Activated naive CD8-positive, alpha-beta T cell treated with anti-CD3 and anti-CD28 coated beads for 36 hours (primary cell): ENCODE measurements around the gene SPRY2. TPM values are rescaled to one million over a fixed set of nuclear protein-coding genes. Genes with fewer than 3 reads are reported as not detected.
"Not testable (repeated sequence)": the region's sequence is repeated elsewhere in the genome, so short reads cannot be mapped to it uniquely, and the experiment has no call there.

Experiments used
- DNase-seq: peaks from one replicate; pipeline ENCODE4 v3.0.0; 2021
- H3K27ac Mint-ChIP-seq: one replicate; pipeline ENCODE4 v1.8.0; 2022; ENCODE audit warnings: mild to moderate bottlenecking, moderate library complexity, mixed read lengths
- H3K27me3 Mint-ChIP-seq: one replicate; pipeline ENCODE4 v1.8.0; 2022; ENCODE audit warnings: mild to moderate bottlenecking, mixed read lengths
- H3K36me3 Mint-ChIP-seq: one replicate; pipeline ENCODE4 v1.8.0; 2021; ENCODE audit warnings: mild to moderate bottlenecking, mixed read lengths
- H3K4me1 Mint-ChIP-seq: one replicate; pipeline ENCODE4 v1.8.0; 2021; ENCODE audit warnings: mixed read lengths
- H3K4me3 Mint-ChIP-seq: one replicate; pipeline ENCODE4 v1.8.0; 2022; ENCODE audit warnings: mild to moderate bottlenecking, moderate library complexity, mixed read lengths
- H3K9me3 Mint-ChIP-seq: one replicate; pipeline ENCODE4 v1.8.0; 2022; ENCODE audit warnings: mixed read lengths
- total RNA-seq, 2 experiments: library from RNA; stranded (reverse); gene quantifications; one replicate each; pipeline ENCODE4 v1.2.3, GENCODE V29; 2021

SPRY2 gene
- total RNA-seq, 2 experiments from 2014 or later, result 0.33 to 0.44 TPM

GRCh38 chr13:80362481-80362880 is 21.6 kb upstream of the SPRY2 start:
- Mint-ChIP-seq H3K9me3 (no peaks in the 10 kb centered on the region), H3K36me3 (no peaks in the 10 kb centered on the region), H3K4me1 (no peaks in the 10 kb centered on the region), H3K4me3 (no peak overlapping the region), H3K27ac (no peak overlapping the region), H3K27me3 (peaks cover 7% of the 10 kb centered on the region)
- no peak for DNase-seq

DNA sequence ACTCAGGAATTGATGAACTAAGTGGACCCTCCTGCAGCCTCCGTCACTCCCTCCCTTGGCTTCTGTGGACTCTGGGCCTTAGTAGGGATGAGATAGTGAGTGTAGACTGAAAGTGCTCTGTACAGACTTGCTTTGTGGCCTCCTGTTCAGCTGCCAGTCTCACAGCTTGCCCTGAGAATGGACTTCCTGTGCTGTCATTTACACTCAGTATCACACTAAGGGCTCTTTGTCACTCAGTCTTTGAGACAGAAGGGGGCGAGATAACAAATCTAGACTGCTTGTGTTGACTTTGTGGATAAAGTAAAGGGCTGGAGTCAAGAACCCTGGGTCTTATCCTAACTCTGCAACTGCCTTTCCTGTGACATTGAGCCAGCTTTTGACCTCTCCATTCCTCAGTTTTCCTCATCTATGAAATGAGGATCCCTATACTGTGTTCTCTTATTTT is 21.0 kb upstream of the SPRY2 start:
- no peak overlapping the region for H3K4me3 Mint-ChIP-seq
- H3K27me3 Mint-ChIP-seq, result peaks cover 7% of the 10 kb centered on the region
- DNase-seq, result no peak
- no peaks in the 10 kb centered on the region for H3K9me3 Mint-ChIP-seq
- H3K4me1 Mint-ChIP-seq, result no peaks in the 10 kb centered on the region
- H3K36me3 Mint-ChIP-seq, result no peaks in the 10 kb centered on the region
- H3K27ac Mint-ChIP-seq, result no peak overlapping the region

DNA sequence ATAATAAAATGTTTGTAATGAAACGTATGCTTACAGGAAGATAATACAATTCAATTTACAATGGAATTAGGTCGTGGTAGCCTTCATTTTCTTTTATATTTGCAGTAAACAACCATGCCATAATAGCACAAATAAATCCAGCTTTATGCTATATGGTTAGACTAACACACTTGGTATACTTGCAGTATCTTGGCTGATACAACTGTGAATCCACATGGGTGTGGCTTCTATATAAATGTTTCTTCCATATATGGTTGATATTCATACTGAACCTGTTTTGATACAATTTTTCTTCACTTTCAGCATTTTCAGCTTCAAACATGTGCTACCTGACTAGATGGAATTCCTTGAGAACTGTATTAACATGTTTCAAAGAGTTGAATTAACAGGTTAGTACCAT is 20.4 kb upstream of the SPRY2 start:
- Mint-ChIP-seq H3K9me3 (no peaks in the 10 kb centered on the region), H3K27ac (no peak overlapping the region), H3K36me3 (no peaks in the 10 kb centered on the region), H3K4me1 (no peaks in the 10 kb centered on the region), H3K4me3 (no peak overlapping the region), H3K27me3 (peaks cover 7% of the 10 kb centered on the region)
- no peak for DNase-seq

DNA sequence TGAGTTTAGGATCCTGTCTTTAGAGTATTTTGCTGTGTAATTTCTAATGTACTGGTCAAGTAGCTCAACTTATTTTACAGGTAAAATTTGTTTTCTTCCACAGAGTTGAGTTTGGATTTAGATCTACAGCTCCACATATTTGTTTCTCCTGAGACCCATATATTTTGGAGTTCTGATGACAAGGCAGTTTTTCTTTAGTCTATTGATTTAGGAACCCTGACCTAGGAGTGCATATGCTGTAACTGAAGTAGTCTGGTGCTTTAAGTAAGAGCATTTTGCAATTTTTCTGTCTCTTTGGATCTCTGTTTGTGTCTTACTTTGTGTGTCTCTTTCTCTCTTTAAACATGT is 19.5 kb upstream of the SPRY2 start:
- no peak overlapping the region for H3K4me3 Mint-ChIP-seq
- DNase-seq, result no peak
- H3K4me1 Mint-ChIP-seq, result no peaks in the 10 kb centered on the region
- H3K27ac Mint-ChIP-seq, result no peak overlapping the region
- no peaks in the 10 kb centered on the region for H3K9me3 Mint-ChIP-seq
- no peaks in the 10 kb centered on the region for H3K36me3 Mint-ChIP-seq
- H3K27me3 Mint-ChIP-seq, result peaks cover 7% of the 10 kb centered on the region

- H3K4me1 Mint-ChIP-seq, result no peaks in the 10 kb centered on the region
- H3K27ac Mint-ChIP-seq, result no peak overlapping the region
- DNase-seq, result no peak
- H3K27me3 Mint-ChIP-seq, result peaks cover 7% of the 10 kb centered on the region
- no peaks in the 10 kb centered on the region for H3K9me3 Mint-ChIP-seq
- H3K4me3 Mint-ChIP-seq, result no peak overlapping the region
- H3K36me3 Mint-ChIP-seq, result no peaks in the 10 kb centered on the region
These were observed 19.0 kb upstream of the SPRY2 start for GRCh38 chr13:80359778-80360452.

- H3K4me1 Mint-ChIP-seq, result no peaks in the 10 kb centered on the region
- no peaks in the 10 kb centered on the region for H3K36me3 Mint-ChIP-seq
- H3K9me3 Mint-ChIP-seq, result no peaks in the 10 kb centered on the region
- H3K4me3 Mint-ChIP-seq, result no peak overlapping the region
- DNase-seq, result no peak
- no peak overlapping the region for H3K27ac Mint-ChIP-seq
- peaks cover 7% of the 10 kb centered on the region for H3K27me3 Mint-ChIP-seq
These were observed 18.5 kb upstream of the SPRY2 start for GRCh38 chr13:80359414-80359777.

- H3K27ac Mint-ChIP-seq, DNase-seq, H3K4me1 Mint-ChIP-seq, H3K9me3 Mint-ChIP-seq, H3K4me3 Mint-ChIP-seq, H3K36me3 Mint-ChIP-seq: not testable (repeated sequence)
- H3K27me3 Mint-ChIP-seq, result peaks cover 13% of the 10 kb centered on the region
These were observed 14.7 kb upstream of the SPRY2 start for GRCh38 chr13:80355496-80356094.

DNA sequence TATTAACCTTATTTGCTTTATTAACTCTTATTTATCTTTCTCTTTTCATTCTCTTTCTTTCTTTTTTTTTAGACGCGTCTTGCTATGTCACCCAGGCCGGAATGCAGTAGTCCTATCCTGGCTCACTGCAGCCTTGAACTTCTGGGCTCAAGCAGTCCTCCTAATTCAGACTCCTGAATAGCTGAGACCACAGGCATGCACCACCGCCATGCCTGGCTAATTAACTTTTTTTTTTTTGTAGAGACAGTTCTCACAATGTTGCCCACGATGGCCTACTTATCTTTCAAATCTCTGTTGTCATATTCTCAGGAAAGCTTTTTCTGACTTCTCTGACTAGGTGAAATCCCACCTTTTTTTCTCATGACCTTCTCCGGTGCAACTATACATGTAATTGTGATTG is 7.8 kb upstream of the SPRY2 start:
- H3K27ac Mint-ChIP-seq, result no peak overlapping the region
- H3K4me1 Mint-ChIP-seq, result no peaks in the 10 kb centered on the region
- no peak overlapping the region for H3K4me3 Mint-ChIP-seq
- DNase-seq, result no peak
- H3K27me3 Mint-ChIP-seq, result peaks cover 54% of the 10 kb centered on the region
- no peaks in the 10 kb centered on the region for H3K36me3 Mint-ChIP-seq
- H3K9me3 Mint-ChIP-seq, result peaks cover 4% of the 10 kb centered on the region

DNA sequence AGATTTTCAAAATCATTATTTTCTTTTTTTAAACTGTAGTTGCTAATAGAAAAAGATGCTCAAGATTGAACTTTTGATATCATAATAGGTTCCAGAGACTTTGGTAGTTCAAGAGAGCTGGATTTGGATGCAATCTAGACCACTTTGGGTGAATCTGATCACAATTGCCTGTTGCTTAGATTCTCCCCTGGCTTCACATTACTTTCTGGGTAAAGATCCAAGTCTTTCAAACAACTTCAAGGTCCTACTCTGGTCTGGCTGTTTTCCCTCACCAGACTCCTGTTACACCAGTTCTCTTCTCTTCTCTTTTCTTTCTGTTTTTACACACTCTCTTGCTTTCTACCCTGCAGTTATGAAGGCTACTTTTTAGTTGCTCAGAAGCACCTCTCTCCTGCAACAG is 7.4 kb upstream of the SPRY2 start:
- Mint-ChIP-seq H3K27ac (no peak overlapping the region), H3K4me3 (no peak overlapping the region), H3K36me3 (no peaks in the 10 kb centered on the region), H3K4me1 (peaks cover 2% of the 10 kb centered on the region), H3K27me3 (peaks cover 59% of the 10 kb centered on the region), H3K9me3 (peaks cover 4% of the 10 kb centered on the region)
- no peak for DNase-seq

GRCh38 chr13:80345771-80346510 is 5.0 kb upstream of the SPRY2 start:
- H3K27me3 Mint-ChIP-seq, result peaks cover 66% of the 10 kb centered on the region
- DNase-seq, result no peak
- peaks cover 9% of the 10 kb centered on the region for H3K4me1 Mint-ChIP-seq
- H3K4me3 Mint-ChIP-seq, result no peak overlapping the region
- H3K9me3 Mint-ChIP-seq, result no peaks in the 10 kb centered on the region
- H3K36me3 Mint-ChIP-seq, result no peaks in the 10 kb centered on the region
- no peak overlapping the region for H3K27ac Mint-ChIP-seq

GRCh38 chr13:80344032-80344431 is 3.1 kb upstream of the SPRY2 start:
- H3K27ac Mint-ChIP-seq, DNase-seq, H3K36me3 Mint-ChIP-seq, H3K4me3 Mint-ChIP-seq, H3K9me3 Mint-ChIP-seq: not testable (repeated sequence)
- Mint-ChIP-seq H3K4me1 (peaks cover 12% of the 10 kb centered on the region), H3K27me3 (peaks cover 68% of the 10 kb centered on the region)

DNA sequence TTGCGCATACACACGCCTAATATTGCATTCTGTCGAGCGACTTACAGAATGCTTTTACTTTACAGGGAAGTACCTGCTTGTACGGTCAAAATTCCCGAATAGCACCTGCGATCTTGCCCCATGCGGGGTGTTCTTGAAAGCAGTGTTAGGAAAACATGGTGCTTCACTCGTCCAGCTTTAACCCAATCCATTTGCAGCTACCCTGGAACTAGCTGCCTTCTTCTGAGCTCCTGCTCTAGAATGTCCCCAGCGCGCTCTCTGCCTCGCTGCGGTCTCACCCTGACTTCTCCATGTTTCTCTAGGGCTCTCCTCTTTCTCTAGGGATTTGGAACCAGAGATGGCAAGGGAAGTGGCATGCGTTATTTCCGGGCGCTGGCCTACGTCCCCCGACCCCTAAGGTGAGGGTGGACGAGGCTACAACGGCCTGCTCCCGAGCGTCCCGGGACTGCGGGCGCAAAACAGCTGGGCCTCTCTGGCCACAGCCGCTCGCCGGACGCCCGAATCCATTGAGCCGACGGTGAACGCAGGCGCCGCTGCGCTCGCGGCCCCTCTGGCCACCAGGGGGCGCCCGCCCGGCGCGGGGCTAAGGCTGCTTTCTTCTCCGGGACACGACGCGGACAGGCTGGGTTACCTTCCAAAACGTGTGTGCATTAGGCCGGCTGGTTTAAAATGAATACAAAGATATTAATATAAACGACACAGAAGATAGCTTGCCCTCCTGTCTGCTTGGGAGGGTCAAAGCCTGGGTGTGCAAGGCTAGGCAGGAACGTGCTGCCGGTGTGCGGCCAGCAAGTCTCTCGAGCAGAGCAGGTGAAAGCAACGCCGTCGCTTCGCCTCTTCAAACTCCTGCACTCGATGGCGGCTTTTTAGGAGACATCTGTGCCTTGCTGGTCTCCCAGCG is 1.8 kb upstream of the SPRY2 start:
- no peak overlapping the region for H3K27ac Mint-ChIP-seq

DNA sequence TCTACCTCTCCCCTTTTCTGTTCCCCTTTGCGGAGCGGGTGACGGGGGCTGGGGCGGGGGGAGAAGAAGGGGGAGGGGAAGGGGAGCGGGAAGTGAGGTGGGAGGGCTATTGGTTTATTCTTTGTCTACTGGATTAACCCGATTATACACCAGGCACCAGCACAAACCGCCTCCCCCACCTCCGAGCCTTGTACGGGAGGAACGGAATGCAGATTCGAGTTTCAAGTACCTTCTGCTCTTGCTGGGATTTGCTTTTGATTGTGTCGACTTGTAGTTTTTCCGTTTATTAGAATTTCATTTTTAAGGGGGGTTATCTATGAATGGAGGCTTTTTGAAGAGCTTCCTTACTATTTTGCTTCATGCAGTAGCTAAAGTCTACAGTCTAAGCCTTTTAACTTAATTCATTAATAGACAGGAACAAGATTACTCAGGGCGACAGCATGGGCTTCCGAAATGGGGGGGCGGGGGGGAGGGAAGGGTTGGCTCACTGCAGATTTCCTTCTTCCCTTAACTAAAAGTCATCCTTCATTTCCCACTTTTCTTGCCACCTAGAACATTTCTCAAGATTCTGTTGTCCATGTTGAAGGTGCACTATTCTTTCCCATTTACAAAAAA is 937 bp upstream of the SPRY2 start:
- peak overlapping the region; percentile 52 for H3K4me3 Mint-ChIP-seq
- H3K27ac Mint-ChIP-seq, result no peak overlapping the region
- peaks cover 57% of the 10 kb centered on the region for H3K27me3 Mint-ChIP-seq
- no peaks in the 10 kb centered on the region for H3K36me3 Mint-ChIP-seq
- peaks cover 12% of the 10 kb centered on the region for H3K4me1 Mint-ChIP-seq
- no peaks in the 10 kb centered on the region for H3K9me3 Mint-ChIP-seq
- DNase-seq, result no peak

More for the DNA sequence above, 1.8 kb upstream of the SPRY2 start:
- H3K9me3 Mint-ChIP-seq, result no peaks in the 10 kb centered on the region
- peaks cover 12% of the 10 kb centered on the region for H3K4me1 Mint-ChIP-seq
- peaks cover 57% of the 10 kb centered on the region for H3K27me3 Mint-ChIP-seq
- H3K36me3 Mint-ChIP-seq, result no peaks in the 10 kb centered on the region
- peak overlapping the region; percentile 61 for H3K4me3 Mint-ChIP-seq
- peak; percentile 76 for DNase-seq

GRCh38 chr13:80340651-80341100 is 250 bp downstream of the SPRY2 start:
- Mint-ChIP-seq H3K36me3 (no peaks in the 10 kb centered on the region), H3K27ac (no peak overlapping the region), H3K4me3 (no peak overlapping the region), H3K27me3 (peaks cover 46% of the 10 kb centered on the region), H3K9me3 (no peaks in the 10 kb centered on the region), H3K4me1 (peaks cover 12% of the 10 kb centered on the region)
- DNase-seq, result peak; percentile 7
